NT2/D1 (cell line): Measurements from ENCODE around the gene PAQR5.
"Not testable (repeated sequence)": the region's sequence is repeated elsewhere in the genome, so short reads cannot be mapped to it uniquely, and the experiment has no call there.

Source experiments
- SUZ12 ChIP-seq: IDR thresholded peaks from 2 replicates; pipeline ENCODE4 v1.6.1; 2011; ENCODE audit not compliant: insufficient read length, insufficient read depth; ENCODE audit errors: extremely low read depth
- YY1 ChIP-seq: IDR thresholded peaks from 2 replicates; pipeline ENCODE4 v1.6.1; 2011; ENCODE audit not compliant: insufficient read length, insufficient read depth

- not testable (repeated sequence) for TF ChIP-seq SUZ12, YY1
Observed at GRCh38 chr15:69450221-69450620, 151.5 kb downstream of the PAQR5 start.
